A673 (cell line): ENCODE measurements around the gene YOD1. TPM values are rescaled to one million over a fixed set of nuclear protein-coding genes. Genes with fewer than 3 reads are reported as not detected.

Experiments
- BruUV-seq: library from RNA; stranded (reverse); fragments of 400-500 nt; replicated peaks from 2 replicates; lab custom pipeline; 2021; lab: Mats Ljungman, UMichigan
- CTCF ChIA-PET: fragments of 300-600 bp; sonication (Branson Sonifier 250); formaldehyde crosslinking; loops from one replicate; lab custom pipeline; 2022; ENCODE audit warnings: antibody characterized with exemption; lab: Charles Lee
- POLR2A ChIA-PET: fragments of 300-600 bp; sonication (Branson Sonifier 250); formaldehyde crosslinking; loops from one replicate; lab custom pipeline; 2022; ENCODE audit warnings: antibody characterized with exemption; ENCODE audit not compliant: low non-redundant PET; lab: Charles Lee
- DNase-seq: peaks from one replicate; pipeline ENCODE4 v3.0.0-alpha.2; 2015; ENCODE audit warnings: low spot score
- H3K27ac ChIP-seq: fragments of 200-600 bp; sonication (generic); 2 replicates; pipeline ENCODE4 v1.5.1; 2016; ENCODE audit warnings: mixed run types, low read depth, mild to moderate bottlenecking, mixed read lengths, antibody characterized with exemption, low read length; ENCODE audit not compliant: poor library complexity, severe bottlenecking
- H3K27me3 ChIP-seq: fragments of 200-600 bp; sonication (generic); replicated peaks from 2 replicates; pipeline ENCODE4 v1.6.1; 2017; ENCODE audit warnings: mixed run types, low read depth, mild to moderate bottlenecking, mixed read lengths, antibody characterized with exemption, low read length; ENCODE audit not compliant: insufficient read depth, poor library complexity
- H3K36me3 ChIP-seq: fragments of 200-600 bp; sonication (generic); 2 replicates; pipeline ENCODE4 v1.6.1; 2016; ENCODE audit warnings: mixed run types, mild to moderate bottlenecking, mixed read lengths, antibody characterized with exemption, low read length; ENCODE audit not compliant: insufficient read depth, poor library complexity, severe bottlenecking
- H3K4me1 ChIP-seq: fragments of 200-600 bp; sonication (generic); 2 replicates; pipeline ENCODE4 v1.6.1; 2017; ENCODE audit warnings: mixed run types, mild to moderate bottlenecking, mixed read lengths, antibody characterized with exemption, low read length; ENCODE audit not compliant: insufficient read depth, poor library complexity, severe bottlenecking
- H3K4me3 ChIP-seq: fragments of 200-600 bp; sonication (generic); 2 replicates; pipeline ENCODE4 v1.5.1; 2016; ENCODE audit warnings: low read depth, mixed run types, mild to moderate bottlenecking, mixed read lengths, low read length; ENCODE audit not compliant: poor library complexity, severe bottlenecking
- H3K9me3 ChIP-seq: fragments of 200-600 bp; sonication (generic); 2 replicates; pipeline ENCODE4 v1.6.1; 2016; ENCODE audit warnings: mixed run types, low read depth, mild to moderate bottlenecking, mixed read lengths, antibody characterized with exemption, low read length; ENCODE audit not compliant: poor library complexity, severe bottlenecking
- EZH2 ChIP-seq: fragments of 200-600 bp; sonication (generic); IDR thresholded peaks from 2 replicates; pipeline ENCODE4 v1.6.1; 2017; ENCODE audit warnings: borderline replicate concordance, low read depth, mild to moderate bottlenecking, mixed read lengths, antibody characterized with exemption, low read length; ENCODE audit not compliant: poor library complexity, severe bottlenecking
- intact Hi-C: fragments of 100-400 bp; cut with micrococcal nuclease; formaldehyde crosslinking; loops from one replicate; pipeline ENCODE4 v1.10.0; 2022; ENCODE audit not compliant: unreplicated experiment
- total RNA-seq: library from RNA; stranded (reverse); gene quantifications from 2 replicates; pipeline ENCODE4 v1.2.3, GENCODE V29; 2021
- TF ChIP-seq, protein P1 (sequence below): fragments of 300-800, 200-600 bp; sonication (generic); conservative IDR thresholded peaks from 2 replicates; pipeline ENCODE4 v1.5.1; 2017; ENCODE audit warnings: low read depth, mild to moderate bottlenecking, antibody characterized with exemption, low read length, moderate library complexity, mixed read lengths

Gene YOD1
- total RNA-seq, 1 experiment from 2014 or later, result 12.6 TPM

DNA sequence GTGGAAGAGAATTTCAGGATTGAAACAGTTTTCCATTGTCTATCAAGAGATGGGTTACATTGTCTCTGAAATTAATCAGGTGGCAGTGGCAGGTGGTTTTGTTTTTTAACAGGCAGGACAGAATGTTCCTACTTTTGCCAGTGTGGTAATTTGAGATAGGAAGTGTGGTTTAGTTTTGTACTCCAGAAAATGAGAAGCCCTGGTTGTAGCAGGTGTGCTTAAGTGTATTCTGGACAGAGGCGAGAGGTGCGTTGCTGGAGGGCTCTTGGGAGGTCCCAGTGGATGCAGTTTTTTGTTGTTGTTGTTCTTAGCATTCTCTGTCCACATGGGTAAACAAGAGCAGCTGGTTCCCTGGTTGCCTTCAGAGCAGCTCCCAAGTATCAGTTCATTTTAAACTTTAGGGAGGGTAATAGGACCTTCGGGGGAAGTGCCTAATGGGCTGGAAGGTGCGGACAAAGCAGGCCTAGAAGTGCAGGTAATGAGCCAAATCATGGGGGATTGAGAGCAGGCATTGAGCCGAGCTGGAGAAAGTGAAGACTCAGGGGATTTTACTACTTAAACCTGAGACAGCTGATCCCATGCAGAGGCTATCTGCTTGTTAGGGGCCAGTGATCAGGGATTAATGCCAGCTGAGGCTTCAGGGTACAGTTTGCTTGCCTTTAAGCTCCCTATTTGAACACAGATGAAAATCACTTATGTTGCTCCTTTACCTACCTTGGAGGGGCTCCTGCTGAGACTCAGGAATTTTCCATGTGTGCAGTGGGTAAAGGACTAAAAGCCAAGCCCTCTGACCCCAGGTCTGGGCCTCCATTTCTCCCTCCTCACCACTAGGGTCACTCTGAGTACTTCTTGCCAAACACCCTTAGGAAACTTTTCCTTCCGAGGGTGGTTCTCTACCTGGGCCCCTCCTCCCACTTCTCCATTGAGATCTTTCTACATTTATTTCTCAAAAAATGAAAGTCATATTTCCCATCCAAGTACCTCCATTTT, 8.2 kb upstream of the YOD1 start:
- POLR2A ChIA-PET, result no interaction called here
- Histone ChIP-seq H3K9me3 (no peaks in the 10 kb centered on the region), H3K27me3 (no peaks in the 10 kb centered on the region), H3K27ac (no peak overlapping the region), H3K4me3 (no peak overlapping the region), H3K4me1 (no peaks in the 10 kb centered on the region), H3K36me3 (no peaks in the 10 kb centered on the region)
- BruUV-seq, result no TSS peak
- TF ChIP-seq, protein P1, sequence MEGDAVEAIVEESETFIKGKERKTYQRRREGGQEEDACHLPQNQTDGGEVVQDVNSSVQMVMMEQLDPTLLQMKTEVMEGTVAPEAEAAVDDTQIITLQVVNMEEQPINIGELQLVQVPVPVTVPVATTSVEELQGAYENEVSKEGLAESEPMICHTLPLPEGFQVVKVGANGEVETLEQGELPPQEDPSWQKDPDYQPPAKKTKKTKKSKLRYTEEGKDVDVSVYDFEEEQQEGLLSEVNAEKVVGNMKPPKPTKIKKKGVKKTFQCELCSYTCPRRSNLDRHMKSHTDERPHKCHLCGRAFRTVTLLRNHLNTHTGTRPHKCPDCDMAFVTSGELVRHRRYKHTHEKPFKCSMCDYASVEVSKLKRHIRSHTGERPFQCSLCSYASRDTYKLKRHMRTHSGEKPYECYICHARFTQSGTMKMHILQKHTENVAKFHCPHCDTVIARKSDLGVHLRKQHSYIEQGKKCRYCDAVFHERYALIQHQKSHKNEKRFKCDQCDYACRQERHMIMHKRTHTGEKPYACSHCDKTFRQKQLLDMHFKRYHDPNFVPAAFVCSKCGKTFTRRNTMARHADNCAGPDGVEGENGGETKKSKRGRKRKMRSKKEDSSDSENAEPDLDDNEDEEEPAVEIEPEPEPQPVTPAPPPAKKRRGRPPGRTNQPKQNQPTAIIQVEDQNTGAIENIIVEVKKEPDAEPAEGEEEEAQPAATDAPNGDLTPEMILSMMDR, result no peak
- no peak for TF ChIP-seq EZH2
- CTCF ChIA-PET, result no interaction called here
- no peak for DNase-seq
- intact Hi-C loops, result no loop called here

DNA sequence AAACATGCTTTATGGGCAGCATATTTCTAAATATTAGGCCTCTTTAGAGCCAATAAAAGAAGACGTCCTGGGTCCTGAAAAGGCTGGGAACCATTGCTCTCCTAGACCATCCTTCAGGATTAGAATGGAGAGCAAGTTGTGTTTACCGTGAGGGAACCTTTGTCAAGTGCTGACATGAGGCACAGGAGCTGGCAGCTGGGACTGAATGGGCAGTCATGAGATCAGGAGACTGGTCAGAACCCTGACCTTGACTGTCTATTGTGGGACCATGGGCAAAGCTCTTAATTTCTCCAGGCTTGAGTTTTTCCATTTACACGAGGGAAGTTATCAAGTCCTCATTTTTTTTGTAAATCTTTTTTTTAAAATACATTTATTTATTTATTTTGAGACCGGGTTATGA, 7.2 kb upstream of the YOD1 start:
- BruUV-seq, result no TSS peak
- Histone ChIP-seq H3K4me1 (no peaks in the 10 kb centered on the region), H3K4me3 (no peak overlapping the region), H3K9me3 (no peaks in the 10 kb centered on the region), H3K27me3 (no peaks in the 10 kb centered on the region), H3K36me3 (no peaks in the 10 kb centered on the region), H3K27ac (no peak overlapping the region)
- ChIA-PET POLR2A (no interaction called here), CTCF (no interaction called here)
- intact Hi-C loops, result no loop called here
- no peak for DNase-seq
- TF ChIP-seq, protein P1, result no peak
- TF ChIP-seq EZH2, result no peak

DNA sequence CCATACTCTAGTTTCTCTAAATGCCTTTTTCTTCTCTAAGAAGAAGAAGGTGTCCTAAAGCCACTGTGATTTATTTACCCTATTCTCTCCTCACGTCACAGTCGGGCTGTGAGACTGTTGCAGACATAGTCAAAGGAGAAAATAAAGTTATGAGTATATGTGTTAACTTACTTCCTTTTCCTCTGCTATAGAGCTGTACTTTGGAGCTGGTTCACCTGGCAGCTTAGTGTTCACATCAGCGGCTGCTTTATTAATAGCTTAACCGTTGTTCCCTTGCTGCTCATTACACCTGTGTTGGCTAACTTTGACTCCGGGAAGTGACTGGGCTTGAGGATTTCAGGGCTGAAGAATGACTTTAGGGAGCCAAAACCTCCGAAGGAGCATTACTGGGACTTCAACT, 5.7 kb upstream of the YOD1 start:
- DNase-seq, result no peak
- Histone ChIP-seq H3K27me3 (no peaks in the 10 kb centered on the region), H3K36me3 (no peaks in the 10 kb centered on the region), H3K4me3 (no peak overlapping the region), H3K9me3 (no peaks in the 10 kb centered on the region), H3K27ac (no peak overlapping the region), H3K4me1 (peaks cover 7% of the 10 kb centered on the region)
- TF ChIP-seq EZH2, result no peak
- TF ChIP-seq, protein P1, result no peak
- intact Hi-C loops, result no loop called here
- POLR2A ChIA-PET, result no interaction called here
- BruUV-seq, result no TSS peak
- CTCF ChIA-PET, result no interaction called here
